Stimulated activated naive CD8-positive, alpha-beta T cell treated with anti-CD3 and anti-CD28 coated beads, Interleukin-15, Interleukin-2, amounts not matched to agents 100 U/mL and 50 U/mL, for 24 hours (primary cell): ENCODE data around the gene PNPLA3.
"Not testable (repeated sequence)": the region's sequence is repeated elsewhere in the genome, so short reads cannot be mapped to it uniquely, and the experiment has no call there.

ENCODE experiments used
- ATAC-seq: fragments of 150-1000 bp; cut with Tn5 transposase; one replicate; pipeline ENCODE4 v1.10.0; 2021
- DNase-seq: peaks from one replicate; pipeline ENCODE4 v3.0.0; 2021

PNPLA3 gene

DNA sequence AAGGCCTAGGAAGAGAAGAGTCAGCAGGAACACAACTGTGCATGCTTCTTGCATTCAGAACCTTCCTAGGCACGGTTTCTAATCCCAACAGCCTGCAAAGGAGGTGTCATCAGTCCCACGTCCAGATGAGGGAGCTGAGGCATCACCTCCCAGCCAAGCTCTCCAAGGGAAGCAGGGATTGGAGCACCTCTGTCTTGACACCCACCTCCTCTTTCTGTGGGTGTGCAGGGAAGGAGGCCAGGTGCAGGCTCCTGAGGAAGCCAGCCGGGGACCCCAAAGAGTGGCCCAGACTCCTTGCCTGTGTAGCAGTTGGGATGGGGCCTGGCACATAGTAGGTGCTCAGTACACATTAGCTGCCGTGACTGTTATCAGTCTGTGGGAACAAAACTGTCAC lies 33.7 kb upstream of the PNPLA3 start:
- ATAC-seq = no peak

GRCh38 chr22:43890901-43891331 lies 32.7 kb upstream of the PNPLA3 start:
- no peak for DNase-seq

More for the DNA sequence above, 33.7 kb upstream of the PNPLA3 start:
- DNase-seq = no peak

DNA sequence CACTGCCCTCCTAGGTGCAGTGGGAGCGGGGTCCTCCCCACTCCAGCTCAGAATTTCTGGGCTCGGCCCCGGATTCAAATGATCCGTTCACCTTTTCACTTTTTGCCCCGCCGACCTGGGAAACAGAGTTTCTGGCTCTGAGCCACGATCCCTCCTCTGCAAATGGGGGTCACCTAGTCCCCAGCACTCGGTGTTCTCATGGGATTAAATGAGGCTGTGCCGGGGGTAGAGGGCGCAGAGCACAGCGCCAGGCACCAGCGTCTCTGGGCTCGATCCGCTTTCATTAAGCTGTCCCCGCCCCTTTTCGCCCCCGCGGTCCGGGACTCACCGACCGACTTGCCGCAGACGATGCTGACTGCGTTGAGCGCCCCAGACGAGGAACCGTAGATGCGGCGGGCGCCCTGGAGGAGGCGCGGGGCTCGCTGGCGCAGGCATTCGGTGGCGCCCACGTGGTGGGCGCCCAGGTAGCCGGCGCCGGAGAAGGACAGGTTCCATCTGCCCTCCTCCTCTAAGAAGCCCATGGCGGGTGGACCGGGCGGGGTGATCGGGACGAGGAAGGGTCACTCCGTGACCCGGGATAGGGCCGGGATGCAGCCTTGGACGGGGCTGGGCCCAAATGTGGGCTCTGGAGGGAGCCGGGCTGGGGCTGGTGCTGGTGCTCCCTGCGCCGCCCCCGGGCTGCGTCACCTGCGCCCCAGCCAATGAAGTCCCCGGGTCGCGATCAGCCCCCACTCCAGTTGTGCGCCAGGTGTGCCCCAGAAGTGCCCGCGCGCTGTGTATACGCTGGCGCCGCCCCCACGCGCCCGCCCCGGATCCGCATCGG lies 32.0 kb upstream of the PNPLA3 start, which contains the start of gene PNPLA5:
PNPLA5 (minus strand) TSS at position 654 of the 823 bp plus-strand sequence; CDS start at position 521, 133 bp downstream.
- DNase-seq (peak; percentile 58), ATAC-seq (peak; percentile 31)

More at GRCh38 chr22:43890901-43891331, 32.7 kb upstream of the PNPLA3 start:
- no peak for ATAC-seq

DNA sequence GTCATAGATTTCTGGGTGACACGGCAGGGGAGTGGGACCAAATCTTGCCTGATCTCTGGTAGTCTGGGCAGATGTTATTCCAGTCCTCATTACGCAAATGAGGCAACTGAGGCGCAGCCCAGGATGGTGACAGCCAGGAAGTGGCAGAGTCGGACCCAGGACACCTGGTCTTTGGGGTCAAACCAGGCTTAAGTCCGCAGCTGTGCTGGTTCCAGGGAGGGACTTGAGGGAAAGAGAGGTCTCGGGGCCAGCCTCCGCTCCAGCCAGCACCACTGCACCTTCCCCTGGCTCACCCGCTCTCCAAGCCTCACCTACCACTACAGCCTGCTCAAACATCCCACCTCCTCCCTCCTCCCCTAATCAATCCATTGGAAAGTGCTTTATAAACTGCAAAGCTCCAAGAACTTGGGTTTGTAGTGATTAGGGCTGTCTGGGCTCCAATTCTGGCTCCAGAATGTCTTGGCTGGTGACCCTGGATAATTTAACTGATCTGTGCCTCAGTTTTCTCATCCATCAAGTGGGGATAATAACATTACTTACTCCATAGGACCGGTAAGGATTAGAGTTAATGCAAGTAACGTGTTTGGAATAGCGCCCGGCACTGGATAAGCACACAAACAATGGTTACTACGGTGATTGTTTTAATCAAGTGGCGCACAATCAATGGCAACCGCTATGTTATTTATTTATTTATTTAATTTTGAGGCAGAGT lies 31.3 kb upstream of the PNPLA3 start:
- no peak for DNase-seq
- no peak for ATAC-seq

- no peak for ATAC-seq
- no peak for DNase-seq
These were observed 30.3 kb upstream of the PNPLA3 start for GRCh38 chr22:43893266-43893665.

DNA sequence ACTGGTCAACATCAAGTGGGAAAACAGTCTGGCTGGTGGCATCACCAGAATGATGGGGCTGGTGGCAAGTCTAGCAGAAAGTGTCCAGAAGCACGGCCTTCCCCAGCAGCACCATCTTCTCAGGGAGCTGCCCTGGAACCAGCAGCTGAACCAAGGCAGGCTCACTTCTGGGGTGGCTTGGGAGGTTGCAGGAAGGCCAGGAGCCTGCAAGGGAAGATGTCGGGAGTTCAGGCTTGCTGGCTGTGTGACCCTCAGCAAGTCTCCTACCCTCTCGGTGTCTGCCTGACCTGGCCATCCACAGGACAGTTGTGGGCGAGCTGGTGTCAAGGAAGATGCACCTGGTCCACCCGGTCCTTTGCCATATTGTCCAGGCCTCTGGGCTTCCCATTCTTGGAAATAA lies 29.5 kb upstream of the PNPLA3 start:
- ATAC-seq = no peak
- no peak for DNase-seq

GRCh38 chr22:43895986-43896645 lies 27.5 kb upstream of the PNPLA3 start:
- no peak for ATAC-seq

DNA sequence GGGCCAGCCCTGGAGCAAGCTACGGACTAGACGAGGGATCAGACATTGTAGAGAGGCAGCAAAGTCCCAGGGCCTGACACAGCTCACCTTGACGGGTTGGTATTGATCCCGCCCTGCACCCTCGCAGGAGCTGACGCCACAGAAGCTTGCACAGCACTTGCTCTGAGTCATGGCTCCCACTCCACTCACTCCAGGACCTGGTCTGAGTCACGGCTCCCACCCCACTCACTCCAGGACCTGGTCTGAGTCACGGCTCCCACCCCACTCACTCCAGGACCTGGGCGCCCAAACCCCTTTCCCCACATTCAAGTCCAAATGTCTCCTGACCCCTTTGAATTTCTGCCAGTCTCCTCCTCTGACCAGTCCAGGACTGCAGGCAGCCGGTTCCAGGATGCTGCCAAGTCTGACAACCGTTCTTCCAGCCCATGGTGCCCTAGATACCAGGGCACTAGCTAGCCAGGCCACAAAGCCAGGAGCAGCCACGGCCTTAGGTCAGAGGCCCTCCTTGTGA lies 25.8 kb upstream of the PNPLA3 start:
- ATAC-seq = peak; percentile 62
- DNase-seq = no peak

More at GRCh38 chr22:43895986-43896645, 27.5 kb upstream of the PNPLA3 start:
- no peak for DNase-seq

DNA sequence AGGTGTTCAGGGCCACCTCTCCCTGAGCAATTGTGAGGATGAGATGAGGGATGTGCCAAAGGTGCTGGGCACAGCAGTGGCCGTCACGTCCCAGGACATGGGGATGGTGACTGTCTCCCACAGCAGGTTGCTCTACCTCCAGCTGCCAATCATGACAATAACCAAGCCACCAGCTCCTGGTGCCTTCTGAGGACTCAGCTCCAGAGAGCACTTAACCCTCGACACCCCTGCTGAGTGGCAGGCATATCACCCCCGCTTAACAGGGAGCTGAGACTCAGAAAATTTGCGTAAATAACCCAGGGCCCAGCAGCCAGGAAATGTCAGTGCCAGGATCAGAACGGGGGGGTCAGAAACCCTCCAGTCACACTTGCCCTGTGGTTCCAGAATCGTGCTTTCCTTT lies 23.4 kb upstream of the PNPLA3 start:
- DNase-seq (no peak), ATAC-seq (no peak)

- no peak for DNase-seq
- no peak for ATAC-seq
These were observed 21.5 kb upstream of the PNPLA3 start for GRCh38 chr22:43901976-43902643.

DNA sequence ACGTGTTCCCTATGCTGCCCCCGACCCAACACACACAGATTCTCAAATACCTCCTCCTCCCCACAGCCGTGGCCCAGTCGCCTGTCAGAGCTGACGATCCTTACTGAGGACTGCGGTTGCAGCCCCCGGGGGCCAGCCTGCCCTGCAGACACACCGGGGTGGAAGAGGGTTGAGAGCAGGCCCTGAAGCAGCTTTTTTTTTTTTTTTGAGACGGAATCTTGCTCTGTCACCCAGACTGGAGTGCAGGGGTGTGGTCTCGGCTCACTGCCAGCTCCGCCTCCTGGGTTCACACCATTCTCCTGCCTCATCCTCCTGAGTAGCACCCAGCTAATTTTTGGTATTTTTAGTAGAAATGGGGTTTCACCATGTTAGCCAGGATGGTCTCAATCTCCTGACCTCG lies 20.6 kb upstream of the PNPLA3 start:
- ATAC-seq = peak; percentile 16
- not testable (repeated sequence) for DNase-seq

DNA sequence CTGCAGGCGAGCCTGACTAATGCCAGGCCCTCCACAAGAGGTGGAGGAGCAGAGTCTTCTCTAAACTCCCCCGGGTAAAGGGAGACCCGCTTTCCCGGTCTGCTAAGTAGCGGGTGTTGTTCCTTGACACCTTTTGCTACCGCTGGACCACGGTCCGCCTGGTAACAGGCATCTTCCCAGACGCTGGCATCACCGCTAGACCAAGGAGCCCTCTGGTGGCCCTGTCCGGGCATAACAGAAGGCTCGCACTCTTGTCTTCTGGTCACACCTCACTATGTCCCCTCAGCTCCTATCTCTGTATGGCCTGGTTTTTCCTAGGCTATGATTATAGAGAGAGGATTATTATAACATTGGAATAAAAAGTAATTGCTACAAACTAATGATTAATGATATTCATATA lies 19.2 kb upstream of the PNPLA3 start:
- peak; percentile 35 for DNase-seq

GRCh38 chr22:43905681-43906080 lies 17.9 kb upstream of the PNPLA3 start:
- DNase-seq (no peak), ATAC-seq (no peak)

More for the DNA sequence above, 19.2 kb upstream of the PNPLA3 start:
- not testable (repeated sequence) for ATAC-seq

- DNase-seq = no peak
- ATAC-seq = no peak
These were observed 13.9 kb upstream of the PNPLA3 start for GRCh38 chr22:43909708-43910107.

- DNase-seq (no peak), ATAC-seq (no peak)
These were observed 13.4 kb upstream of the PNPLA3 start for GRCh38 chr22:43910178-43910695.

DNA sequence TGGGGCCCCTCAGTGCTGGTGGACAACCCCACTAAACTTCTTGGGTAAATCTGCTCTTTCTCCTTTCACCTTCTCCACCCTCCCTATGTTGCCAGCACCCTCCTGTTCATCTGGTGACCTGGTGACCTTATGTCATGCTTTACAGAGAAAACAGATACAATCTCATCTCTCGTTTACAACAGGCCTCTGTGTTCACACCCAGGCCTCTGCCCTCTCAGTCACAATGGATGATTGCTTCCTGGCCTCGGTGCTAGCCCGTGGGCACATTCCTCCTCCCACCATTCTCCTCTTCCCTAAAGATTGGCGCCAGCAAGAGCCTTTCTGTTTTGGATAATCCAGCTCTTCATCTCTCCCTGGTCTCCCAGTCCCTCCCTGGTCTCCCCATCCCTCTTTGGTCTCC lies 12.3 kb upstream of the PNPLA3 start:
- ATAC-seq (no peak), DNase-seq (no peak)

DNA sequence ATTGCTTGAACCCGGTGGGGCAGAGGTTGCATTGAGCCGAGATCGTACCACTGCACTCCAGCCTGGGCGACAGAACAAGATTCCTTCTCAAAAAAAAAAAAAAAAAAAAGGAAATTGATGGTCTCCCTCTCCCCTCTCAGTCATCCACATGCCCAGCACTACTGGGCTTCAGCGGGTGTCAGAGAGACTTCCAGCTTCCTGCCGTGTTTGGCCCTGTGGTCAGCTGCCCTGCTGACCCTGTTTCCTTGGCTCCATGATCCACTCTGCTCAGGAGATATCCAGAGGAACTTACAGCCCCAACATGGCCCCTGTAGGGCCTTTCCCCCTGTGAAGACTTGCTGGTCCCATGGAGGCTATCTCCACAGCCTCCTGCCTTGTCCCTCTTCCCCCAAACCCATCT lies 6.1 kb upstream of the PNPLA3 start:
- no peak for ATAC-seq

GRCh38 chr22:43919106-43919973 lies 4.3 kb upstream of the PNPLA3 start:
- DNase-seq (no peak), ATAC-seq (no peak)

More for the DNA sequence above, 6.1 kb upstream of the PNPLA3 start:
- no peak for DNase-seq

DNA sequence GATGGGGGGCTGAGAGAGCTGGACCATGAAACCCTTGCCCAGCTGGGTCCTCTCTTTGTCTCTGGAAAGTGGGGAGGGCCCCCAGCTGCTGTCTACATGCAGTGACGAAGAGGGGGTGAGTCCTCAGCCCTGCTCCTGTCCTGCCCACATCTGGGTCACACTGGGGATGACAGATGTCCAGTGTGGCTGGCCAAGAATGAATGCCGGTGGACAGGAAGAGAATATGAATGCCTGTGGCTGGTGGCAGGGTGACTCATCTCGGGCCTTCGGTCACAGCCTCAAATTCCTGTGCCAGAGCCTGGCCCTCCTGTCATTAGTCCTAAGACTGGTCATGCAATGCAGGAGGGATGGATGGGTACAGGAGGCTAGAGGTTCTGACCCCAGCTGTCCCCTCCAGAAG lies 2.2 kb upstream of the PNPLA3 start:
- DNase-seq (no peak), ATAC-seq (no peak)

DNA sequence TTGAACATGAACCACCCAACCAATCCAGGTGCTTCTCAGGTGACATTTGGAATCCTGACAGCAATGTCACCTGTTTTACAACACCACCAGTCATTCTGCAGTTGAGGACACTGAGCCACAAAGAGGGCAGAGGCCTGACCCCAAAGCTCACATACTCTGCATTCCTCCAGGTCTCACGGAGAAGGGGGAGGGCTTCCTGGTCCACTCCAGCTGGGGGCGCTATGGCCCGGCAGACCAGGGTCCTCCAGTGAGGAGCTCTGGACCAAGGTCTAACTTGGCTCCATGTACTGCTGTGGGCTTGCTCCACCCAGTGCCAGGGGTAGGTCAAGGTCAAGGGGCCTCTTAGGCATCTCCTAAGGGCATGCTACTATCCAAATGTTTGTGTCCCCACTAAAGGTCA lies 1.5 kb upstream of the PNPLA3 start:
- DNase-seq (no peak), ATAC-seq (no peak)

DNA sequence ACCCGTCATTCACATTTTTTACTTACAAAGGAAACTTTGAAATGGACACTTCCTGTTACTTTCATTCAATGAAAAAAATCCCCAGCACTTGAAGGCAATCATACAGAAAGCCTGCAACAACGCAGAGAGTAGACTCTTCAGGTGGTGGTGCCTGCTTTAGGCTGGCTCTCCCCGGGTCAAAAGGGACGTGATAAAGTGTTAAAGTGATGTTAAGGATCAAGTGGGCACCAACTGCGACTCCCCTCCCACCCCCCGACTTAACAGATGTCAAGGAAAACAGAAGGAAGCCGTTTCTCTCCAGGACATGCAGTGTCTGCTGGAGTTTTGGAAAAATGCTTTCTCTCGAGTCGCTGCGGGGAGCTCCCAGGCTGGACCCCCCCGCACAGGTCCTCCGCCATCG lies 414 bp upstream of the PNPLA3 start:
- ATAC-seq (no peak), DNase-seq (peak; percentile 7)
